ENCODE measurements around the gene FGF14. TPM values are rescaled to one million over a fixed set of nuclear protein-coding genes. Genes with fewer than 3 reads are reported as not detected.

FGF14 gene
- total and polyA plus RNA-seq, 9 donors: 0.06 to 4.8 (median 0.60) TPM; not detected in 2

DNA sequence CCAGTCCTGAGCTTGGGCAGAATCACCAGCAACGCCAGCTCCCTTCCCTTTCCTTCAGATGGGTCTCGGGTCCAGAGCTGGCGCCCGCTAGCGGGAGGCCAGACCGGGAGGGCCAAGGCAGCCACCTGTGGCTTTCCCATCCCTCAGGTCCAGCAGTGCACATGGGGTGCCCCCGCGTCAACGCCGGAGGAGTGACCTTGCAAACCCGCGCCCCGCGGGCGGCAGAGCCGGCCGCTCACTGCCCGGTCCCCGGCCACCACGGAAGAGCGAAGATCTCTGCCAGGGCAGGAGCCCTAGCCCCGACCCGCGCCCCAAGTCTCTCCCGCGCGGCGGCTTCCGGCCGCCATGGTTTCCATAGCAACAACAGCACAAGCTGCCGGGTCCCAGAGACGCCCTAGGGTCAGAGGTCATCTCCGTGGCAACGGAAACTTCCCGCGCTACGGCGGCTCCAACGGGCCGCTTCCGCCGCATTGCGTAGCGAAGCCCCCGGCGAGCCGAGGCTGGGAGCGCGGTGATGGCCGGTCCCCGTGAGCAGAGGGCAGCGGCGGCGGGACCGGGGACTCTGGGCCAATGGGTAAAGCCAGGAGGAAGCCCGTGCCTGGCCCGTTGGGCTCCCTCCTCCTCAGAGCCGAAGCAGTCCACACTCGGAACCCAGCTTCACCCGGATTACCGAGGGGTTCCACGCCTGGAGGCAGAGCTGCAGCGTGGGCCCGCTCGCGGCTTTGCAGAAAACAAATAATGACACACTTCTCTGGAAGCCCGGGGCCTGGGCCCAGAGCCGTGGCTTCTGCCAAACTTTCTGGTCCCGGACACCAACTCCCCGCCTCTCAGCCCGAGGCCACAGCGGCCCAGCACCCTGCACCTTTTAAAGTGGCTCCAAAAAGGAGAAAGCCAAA lies 7.4 kb downstream of the FGF14 start:
- peaks cover 1% of the 10 kb centered on the region for H3K4me1 ChIP-seq (ENCODE audit: insufficient read depth)
- DNase-seq: peak; percentile 91 to 97 (median 93)
- peak overlapping the region; percentile 71 for H3K4me3 ChIP-seq
- no peaks in the 10 kb centered on the region for H3K9me3 ChIP-seq
- no peaks in the 10 kb centered on the region for H3K27me3 ChIP-seq
- intact Hi-C loops (cut with DNase I): no loop called here
- no peaks in the 10 kb centered on the region for H3K36me3 ChIP-seq
- H3K27ac ChIP-seq: peak overlapping the region in 1 of 2 donors; percentile 16
- TF ChIP-seq, protein P1, sequence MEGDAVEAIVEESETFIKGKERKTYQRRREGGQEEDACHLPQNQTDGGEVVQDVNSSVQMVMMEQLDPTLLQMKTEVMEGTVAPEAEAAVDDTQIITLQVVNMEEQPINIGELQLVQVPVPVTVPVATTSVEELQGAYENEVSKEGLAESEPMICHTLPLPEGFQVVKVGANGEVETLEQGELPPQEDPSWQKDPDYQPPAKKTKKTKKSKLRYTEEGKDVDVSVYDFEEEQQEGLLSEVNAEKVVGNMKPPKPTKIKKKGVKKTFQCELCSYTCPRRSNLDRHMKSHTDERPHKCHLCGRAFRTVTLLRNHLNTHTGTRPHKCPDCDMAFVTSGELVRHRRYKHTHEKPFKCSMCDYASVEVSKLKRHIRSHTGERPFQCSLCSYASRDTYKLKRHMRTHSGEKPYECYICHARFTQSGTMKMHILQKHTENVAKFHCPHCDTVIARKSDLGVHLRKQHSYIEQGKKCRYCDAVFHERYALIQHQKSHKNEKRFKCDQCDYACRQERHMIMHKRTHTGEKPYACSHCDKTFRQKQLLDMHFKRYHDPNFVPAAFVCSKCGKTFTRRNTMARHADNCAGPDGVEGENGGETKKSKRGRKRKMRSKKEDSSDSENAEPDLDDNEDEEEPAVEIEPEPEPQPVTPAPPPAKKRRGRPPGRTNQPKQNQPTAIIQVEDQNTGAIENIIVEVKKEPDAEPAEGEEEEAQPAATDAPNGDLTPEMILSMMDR (IDR thresholded peaks at IDR 0.05): no peak
- TF ChIP-seq EP300 (IDR thresholded peaks at IDR 0.05): no peak
- TF ChIP-seq POLR2A (IDR thresholded peaks at IDR 0.05): peak; percentile 31
- WGBS, 3 donors: 0 to 1% (median 1%) methylated on average over 54 to 72 of the region's 72 CpGs

GRCh38 chr13:102392481-102393209 lies 9.2 kb downstream of the FGF14 start:
- intact Hi-C loops (cut with DNase I): no loop called here
- DNase-seq: no peak
- TF ChIP-seq POLR2A (IDR thresholded peaks at IDR 0.05) (no peak), EP300 (IDR thresholded peaks at IDR 0.05) (no peak)
- TF ChIP-seq, protein P1 (IDR thresholded peaks at IDR 0.05): no peak
- Histone ChIP-seq H3K4me3 (no peak overlapping the region), H3K27me3 (no peaks in the 10 kb centered on the region), H3K9me3 (no peaks in the 10 kb centered on the region), H3K4me1 (ENCODE audit: insufficient read depth) (peaks cover 1% of the 10 kb centered on the region), H3K36me3 (no peaks in the 10 kb centered on the region), H3K27ac (no peak overlapping the region)
- WGBS, 3 donors: 80 to 85% (median 85%) methylated on average over 7 of the region's 7 CpGs

GRCh38 chr13:102386461-102386860 lies 15.4 kb downstream of the FGF14 start:
- no peaks in the 10 kb centered on the region for H3K27me3 ChIP-seq
- no peaks in the 10 kb centered on the region for H3K9me3 ChIP-seq
- 73 to 82% (median 74%) methylated on average over 5 of the region's 5 CpGs for WGBS, 3 donors
- intact Hi-C loops (cut with DNase I): no loop called here
- H3K4me1 ChIP-seq (ENCODE audit: insufficient read depth): no peaks in the 10 kb centered on the region
- H3K27ac ChIP-seq: no peak overlapping the region
- TF ChIP-seq POLR2A (IDR thresholded peaks at IDR 0.05) (no peak), EP300 (IDR thresholded peaks at IDR 0.05) (no peak)
- TF ChIP-seq, protein P1 (IDR thresholded peaks at IDR 0.05): no peak
- no peak for DNase-seq
- H3K36me3 ChIP-seq: no peaks in the 10 kb centered on the region
- no peak overlapping the region for H3K4me3 ChIP-seq

- Histone ChIP-seq H3K9me3 (no peaks in the 10 kb centered on the region), H3K27me3 (no peaks in the 10 kb centered on the region), H3K36me3 (no peaks in the 10 kb centered on the region), H3K27ac (no peak overlapping the region), H3K4me3 (no peak overlapping the region), H3K4me1 (ENCODE audit: insufficient read depth) (no peaks in the 10 kb centered on the region)
- intact Hi-C loops (cut with DNase I): no loop called here
- TF ChIP-seq, protein P1 (IDR thresholded peaks at IDR 0.05): no peak
- TF ChIP-seq POLR2A (IDR thresholded peaks at IDR 0.05): no peak
- no peak for TF ChIP-seq EP300 (IDR thresholded peaks at IDR 0.05)
- 64 to 77% (median 65%) methylated on average over 1 of the region's 1 CpG for WGBS, 3 donors
- DNase-seq: no peak
Measured at GRCh38 chr13:102380012-102380411, 21.8 kb downstream of the FGF14 start.
